PC-3 (cell line): ENCODE results near the gene TBXAS1. TPM values are rescaled to one million over a fixed set of nuclear protein-coding genes. Genes with fewer than 3 reads are reported as not detected.

ENCODE experiments used
- ATAC-seq: fragments of 200-7000 bp; cut with Tn5 transposase; 2 replicates; pipeline ENCODE4 v1.9.1; 2020; ENCODE audit warnings: mild to moderate bottlenecking, moderate library complexity
- BruUV-seq: library from RNA; stranded (reverse); fragments of 400-500 nt; replicated peaks from 2 replicates; lab custom pipeline; 2021; lab: Mats Ljungman, UMichigan
- CTCF ChIA-PET: fragments of 300-600 bp; sonication (Branson Sonifier 250); formaldehyde crosslinking; loops from one replicate; lab custom pipeline; 2022; ENCODE audit warnings: antibody characterized with exemption; lab: Charles Lee
- POLR2A ChIA-PET: fragments of 300-600 bp; sonication (Branson Sonifier 250); formaldehyde crosslinking; loops from one replicate; lab custom pipeline; 2022; ENCODE audit warnings: antibody characterized with exemption; ENCODE audit not compliant: unreplicated experiment; lab: Charles Lee
- DNase-seq: peaks from one replicate; pipeline ENCODE4 v3.0.0-alpha.2; 2015
- H2AFZ ChIP-seq: fragments of 300-600 bp; sonication (generic); 2 replicates; pipeline ENCODE4 v1.6.0; 2016; ENCODE audit warnings: antibody characterized with exemption, low read length
- H3F3A ChIP-seq: fragments of 300-600 bp; sonication (generic); one replicate; pipeline ENCODE4 v1.6.0; 2017; ENCODE audit warnings: antibody characterized with exemption, low read length, control low read depth, mild to moderate bottlenecking; ENCODE audit not compliant: unreplicated experiment
- H3K27ac ChIP-seq: fragments of 300-600 bp; sonication (generic); 2 replicates; pipeline ENCODE4 v1.5.1; 2016; ENCODE audit warnings: mild to moderate bottlenecking, low read length
- H3K27me3 ChIP-seq: fragments of 300-600 bp; sonication (generic); 2 replicates; pipeline ENCODE4 v1.6.1; 2016; ENCODE audit warnings: low read length, mixed read lengths
- H3K36me3 ChIP-seq: fragments of 300-600 bp; sonication (generic); 2 replicates; pipeline ENCODE4 v1.6.1; 2016; ENCODE audit warnings: low read depth, mixed run types, low read length, mixed read lengths
- H3K4me1 ChIP-seq: fragments of 300-600 bp; sonication (generic); 2 replicates; pipeline ENCODE4 v1.5.1; 2016; ENCODE audit warnings: low read length; ENCODE audit not compliant: insufficient read depth
- H3K4me2 ChIP-seq: fragments of 300-600 bp; sonication (generic); 2 replicates; pipeline ENCODE4 v1.6.0; 2016; ENCODE audit warnings: low read length
- H3K4me3 ChIP-seq: fragments of 300-600 bp; sonication (generic); 2 replicates; pipeline ENCODE4 v1.5.1; 2016; ENCODE audit warnings: mild to moderate bottlenecking, low read length, mixed read lengths
- H3K79me2 ChIP-seq: fragments of 300-600 bp; sonication (generic); 2 replicates; pipeline ENCODE4 v1.6.1; 2017; ENCODE audit warnings: low read length, mixed read lengths
- H3K9ac ChIP-seq: fragments of 300-600 bp; sonication (generic); 2 replicates; pipeline ENCODE4 v1.6.0; 2016; ENCODE audit warnings: mild to moderate bottlenecking, low read length
- H3K9me2 ChIP-seq: fragments of 300-600 bp; sonication (generic); replicated peaks from 2 replicates; pipeline ENCODE4 v1.6.1; 2016; ENCODE audit warnings: mixed run types, low read length, mixed read lengths
- H3K9me3 ChIP-seq: fragments of 300-600 bp; sonication (generic); 2 replicates; pipeline ENCODE4 v1.6.1; 2016; ENCODE audit warnings: low read length, mixed read lengths
- H4K20me1 ChIP-seq: fragments of 300-600 bp; sonication (generic); 2 replicates; pipeline ENCODE4 v1.6.1; 2016; ENCODE audit warnings: low read length, mixed read lengths
- EZH2 ChIP-seq: fragments of 300-600 bp; sonication (generic); IDR thresholded peaks from one replicate; pipeline ENCODE4 v1.6.1; 2017; ENCODE audit warnings: antibody characterized with exemption, mild to moderate bottlenecking, low read length; ENCODE audit not compliant: unreplicated experiment
- EZH2phosphoT487 ChIP-seq: fragments of 300-600 bp; sonication (generic); IDR thresholded peaks from 2 replicates; pipeline ENCODE4 v1.6.1; 2018; ENCODE audit warnings: mild to moderate bottlenecking, antibody characterized with exemption, low read length, borderline replicate concordance
- intact Hi-C: fragments of 100-400 bp; cut with micrococcal nuclease; formaldehyde crosslinking; loops from 2 replicates; pipeline ENCODE4 v1.9.0; 2023
- total RNA-seq: library from RNA; depleted of rRNA; stranded (reverse); fragments of >200 nt; gene quantifications from 2 replicates; pipeline ENCODE4 v1.2.3, GENCODE V29; 2014
- TF ChIP-seq, protein P1 (sequence below): fragments of 300-600 bp; sonication (generic); conservative IDR thresholded peaks from 2 replicates; pipeline ENCODE4 v1.5.1; 2017; ENCODE audit warnings: antibody characterized with exemption, low read depth, mild to moderate bottlenecking, low read length

The TBXAS1 gene
- total RNA-seq, 1 experiment from 2014 or later, result 21.8 TPM

DNA sequence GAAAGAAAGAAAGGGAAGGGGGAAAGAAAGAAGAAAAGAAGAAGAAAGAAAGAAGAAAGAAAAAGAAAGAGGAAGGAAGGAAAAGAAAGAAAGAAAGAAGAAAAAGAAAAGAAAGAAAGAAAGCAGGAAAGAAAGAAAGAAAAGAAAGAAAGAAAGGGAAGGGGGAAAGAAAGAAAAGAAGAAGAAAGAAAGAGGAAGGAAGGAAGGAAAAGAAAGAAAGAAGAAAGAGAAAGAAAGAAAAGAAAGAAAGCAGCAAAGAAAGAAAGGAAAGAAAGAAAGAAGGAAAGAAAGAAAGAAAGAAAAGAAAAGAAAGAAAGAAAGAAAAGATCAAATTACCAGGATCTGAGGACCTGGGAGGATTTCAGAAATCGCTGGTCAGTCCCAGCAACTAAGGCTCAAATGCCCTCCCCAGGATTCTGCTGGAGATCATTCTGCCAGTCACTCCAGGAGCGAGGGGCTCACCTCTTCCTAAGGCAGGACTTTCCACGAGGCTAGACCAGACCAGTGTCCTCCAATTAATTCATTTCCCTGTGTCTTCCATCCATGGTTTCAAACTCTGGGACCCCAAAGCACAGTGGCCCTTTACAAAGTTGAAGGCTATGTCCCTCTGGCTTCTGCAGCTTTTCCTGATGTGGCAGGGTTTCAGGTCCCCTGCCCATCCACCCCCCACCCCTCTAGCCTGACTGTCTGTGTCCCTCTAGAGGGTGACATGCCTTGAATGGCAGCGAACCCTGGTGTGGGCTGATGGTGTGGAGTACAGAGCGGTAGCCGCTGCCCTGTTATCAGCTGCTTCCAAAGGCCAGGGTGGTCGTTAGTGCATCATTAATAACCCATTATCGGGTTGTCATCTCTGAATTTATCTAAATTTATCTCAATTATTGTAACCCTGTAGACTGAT lies 155.8 kb downstream of the TBXAS1 start:
- no peaks in the 10 kb centered on the region for H3K4me1 ChIP-seq
- no peaks in the 10 kb centered on the region for H3K79me2 ChIP-seq
- no peaks in the 10 kb centered on the region for H4K20me1 ChIP-seq
- H3F3A ChIP-seq, result no peaks in the 10 kb centered on the region
- H3K4me3 ChIP-seq, result no peak overlapping the region
- no peak overlapping the region for H3K4me2 ChIP-seq
- H3K36me3 ChIP-seq, result no peaks in the 10 kb centered on the region
- ChIA-PET CTCF (no interaction called here), POLR2A (no interaction called here)
- H3K27me3 ChIP-seq, result no peaks in the 10 kb centered on the region
- intact Hi-C loops, result no loop called here
- H2AFZ ChIP-seq, result no peak overlapping the region
- no peak overlapping the region for H3K27ac ChIP-seq
- DNase-seq (no peak), ATAC-seq (no peak)
- no peaks in the 10 kb centered on the region for H3K9me2 ChIP-seq
- H3K9me3 ChIP-seq, result no peaks in the 10 kb centered on the region
- no TSS peak for BruUV-seq
- TF ChIP-seq, protein P1, sequence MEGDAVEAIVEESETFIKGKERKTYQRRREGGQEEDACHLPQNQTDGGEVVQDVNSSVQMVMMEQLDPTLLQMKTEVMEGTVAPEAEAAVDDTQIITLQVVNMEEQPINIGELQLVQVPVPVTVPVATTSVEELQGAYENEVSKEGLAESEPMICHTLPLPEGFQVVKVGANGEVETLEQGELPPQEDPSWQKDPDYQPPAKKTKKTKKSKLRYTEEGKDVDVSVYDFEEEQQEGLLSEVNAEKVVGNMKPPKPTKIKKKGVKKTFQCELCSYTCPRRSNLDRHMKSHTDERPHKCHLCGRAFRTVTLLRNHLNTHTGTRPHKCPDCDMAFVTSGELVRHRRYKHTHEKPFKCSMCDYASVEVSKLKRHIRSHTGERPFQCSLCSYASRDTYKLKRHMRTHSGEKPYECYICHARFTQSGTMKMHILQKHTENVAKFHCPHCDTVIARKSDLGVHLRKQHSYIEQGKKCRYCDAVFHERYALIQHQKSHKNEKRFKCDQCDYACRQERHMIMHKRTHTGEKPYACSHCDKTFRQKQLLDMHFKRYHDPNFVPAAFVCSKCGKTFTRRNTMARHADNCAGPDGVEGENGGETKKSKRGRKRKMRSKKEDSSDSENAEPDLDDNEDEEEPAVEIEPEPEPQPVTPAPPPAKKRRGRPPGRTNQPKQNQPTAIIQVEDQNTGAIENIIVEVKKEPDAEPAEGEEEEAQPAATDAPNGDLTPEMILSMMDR, result no peak
- no peak for TF ChIP-seq EZH2
- TF ChIP-seq EZH2phosphoT487, result no peak
- H3K9ac ChIP-seq, result no peak overlapping the region

DNA sequence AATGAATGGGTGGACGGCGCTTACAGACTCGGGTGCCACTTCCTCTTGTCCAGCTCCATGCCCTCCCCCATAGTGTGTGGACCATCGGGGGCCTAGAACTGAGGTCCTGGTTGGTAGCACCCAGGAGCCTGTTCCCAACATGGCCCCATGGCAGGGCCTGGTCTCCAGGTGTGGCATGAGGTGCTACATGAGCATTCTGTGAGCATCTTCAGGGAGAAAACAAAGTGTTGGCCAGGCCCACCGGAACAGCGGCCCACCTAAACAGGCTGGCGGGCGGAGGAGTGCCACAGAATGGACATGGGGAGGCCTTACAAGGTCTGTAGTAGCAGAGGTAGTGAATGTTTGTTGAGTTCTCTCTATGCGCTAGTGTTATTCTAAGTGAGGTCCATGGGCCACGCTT lies 156.7 kb downstream of the TBXAS1 start:
- Histone ChIP-seq H3K9me2 (no peaks in the 10 kb centered on the region), H3K4me2 (no peak overlapping the region), H3F3A (no peaks in the 10 kb centered on the region), H2AFZ (no peak overlapping the region), H3K36me3 (no peaks in the 10 kb centered on the region), H4K20me1 (no peaks in the 10 kb centered on the region), H3K27ac (no peak overlapping the region), H3K9me3 (no peaks in the 10 kb centered on the region), H3K4me3 (no peak overlapping the region), H3K27me3 (no peaks in the 10 kb centered on the region), H3K4me1 (no peaks in the 10 kb centered on the region), H3K79me2 (no peaks in the 10 kb centered on the region), H3K9ac (no peak overlapping the region)
- ChIA-PET CTCF (no interaction called here), POLR2A (no interaction called here)
- no peak for TF ChIP-seq EZH2phosphoT487
- TF ChIP-seq, protein P1, result no peak
- TF ChIP-seq EZH2, result no peak
- no TSS peak for BruUV-seq
- DNase-seq (no peak), ATAC-seq (no peak)
- intact Hi-C loops, result no loop called here
